GM18909 (cell line): ENCODE results near the gene TMEM151B.

ENCODE experiments used
- ATAC-seq: cut with Tn5 transposase; IDR thresholded peaks from one replicate; pipeline ENCODE4 v1.9.1; 2021; ENCODE audit warnings: mild to moderate bottlenecking; ENCODE audit not compliant: unreplicated experiment, poor library complexity

The TMEM151B gene

GRCh38 chr6:44232676-44233566 is 37.3 kb upstream of the TMEM151B start:
- ATAC-seq, result no peak

- no peak for ATAC-seq
Observed at GRCh38 chr6:44233567-44234100, 36.6 kb upstream of the TMEM151B start.

DNA sequence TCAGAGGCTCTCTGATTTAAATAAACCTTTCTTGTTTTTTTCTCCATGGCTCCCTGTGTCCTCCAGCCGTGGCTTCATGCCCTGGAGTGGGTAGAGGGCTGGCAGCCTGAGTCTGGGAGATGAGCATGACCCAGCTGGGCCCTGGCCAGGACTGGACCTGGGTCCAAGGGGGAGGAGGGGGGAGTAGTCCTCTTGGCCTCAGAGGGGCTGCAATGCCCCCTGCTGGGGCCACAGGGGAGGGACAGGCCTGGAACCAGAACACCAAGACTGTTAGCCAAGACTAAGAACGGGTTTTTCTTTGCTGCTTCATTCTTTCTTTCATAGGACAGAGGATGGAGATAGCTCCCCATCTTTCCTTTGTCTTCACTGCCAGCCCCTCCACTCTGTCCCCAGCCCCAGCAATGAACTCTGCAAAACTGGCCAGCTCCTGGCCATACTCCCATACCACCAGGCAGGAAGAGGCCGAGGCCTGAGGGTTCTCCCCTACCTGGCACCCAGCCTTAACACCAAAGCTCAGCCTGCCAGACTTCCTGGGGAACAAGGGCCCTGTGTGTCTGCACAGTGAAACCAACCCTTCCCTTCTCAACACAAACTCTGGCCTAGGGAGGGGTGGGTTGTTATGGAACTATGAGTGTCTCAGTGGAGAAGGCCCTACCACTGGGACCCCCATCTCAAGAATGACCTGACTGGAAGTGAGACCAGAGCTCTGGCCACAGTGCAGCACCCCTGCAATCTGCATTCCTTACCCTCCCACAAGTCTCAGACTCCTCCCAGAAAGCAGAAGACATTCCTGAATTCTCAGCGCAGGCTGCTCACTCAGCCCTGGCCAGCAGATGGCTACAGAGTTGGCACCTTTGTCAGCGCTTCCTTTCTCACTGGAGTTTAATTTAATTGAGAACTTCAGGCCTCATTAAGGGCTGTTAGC is 35.9 kb upstream of the TMEM151B start:
- no peak for ATAC-seq

GRCh38 chr6:44235269-44235668 is 35.0 kb upstream of the TMEM151B start:
- no peak for ATAC-seq

DNA sequence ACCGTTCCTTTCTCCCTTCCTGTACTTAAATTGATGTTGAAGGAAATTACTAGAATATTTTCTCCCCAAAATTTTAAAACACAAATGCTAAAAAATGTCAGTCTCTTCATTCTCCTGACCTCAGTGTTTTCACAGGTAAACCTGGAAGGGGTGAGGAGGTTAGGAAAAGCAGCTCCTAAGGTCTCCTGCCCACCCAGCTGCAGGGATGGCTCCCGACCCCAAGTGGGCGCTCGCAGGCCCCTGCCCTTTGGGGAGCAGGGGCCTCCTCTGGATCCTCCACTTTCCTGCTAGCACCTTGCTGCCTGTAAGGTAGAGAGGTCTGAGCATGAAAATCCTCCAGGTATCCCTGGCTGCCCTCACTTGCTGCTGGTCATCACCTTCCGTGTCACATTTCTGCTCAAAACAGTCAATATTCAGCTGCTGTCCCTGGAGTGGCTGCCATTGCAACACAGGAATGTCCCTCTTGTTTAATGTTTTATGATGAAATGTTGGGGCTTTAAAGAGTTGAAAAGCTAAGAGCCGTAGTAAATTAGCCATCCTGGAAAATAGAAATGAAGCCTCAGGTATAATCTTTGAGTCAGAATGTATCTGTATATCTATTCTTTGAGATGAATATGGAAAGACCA is 34.2 kb upstream of the TMEM151B start:
- no peak for ATAC-seq

- ATAC-seq, result peak; percentile 51
Observed at GRCh38 chr6:44237021-44237812, 33.0 kb upstream of the TMEM151B start.

- peak; percentile 82 for ATAC-seq
Observed at GRCh38 chr6:44237813-44238433, 32.3 kb upstream of the TMEM151B start.

DNA sequence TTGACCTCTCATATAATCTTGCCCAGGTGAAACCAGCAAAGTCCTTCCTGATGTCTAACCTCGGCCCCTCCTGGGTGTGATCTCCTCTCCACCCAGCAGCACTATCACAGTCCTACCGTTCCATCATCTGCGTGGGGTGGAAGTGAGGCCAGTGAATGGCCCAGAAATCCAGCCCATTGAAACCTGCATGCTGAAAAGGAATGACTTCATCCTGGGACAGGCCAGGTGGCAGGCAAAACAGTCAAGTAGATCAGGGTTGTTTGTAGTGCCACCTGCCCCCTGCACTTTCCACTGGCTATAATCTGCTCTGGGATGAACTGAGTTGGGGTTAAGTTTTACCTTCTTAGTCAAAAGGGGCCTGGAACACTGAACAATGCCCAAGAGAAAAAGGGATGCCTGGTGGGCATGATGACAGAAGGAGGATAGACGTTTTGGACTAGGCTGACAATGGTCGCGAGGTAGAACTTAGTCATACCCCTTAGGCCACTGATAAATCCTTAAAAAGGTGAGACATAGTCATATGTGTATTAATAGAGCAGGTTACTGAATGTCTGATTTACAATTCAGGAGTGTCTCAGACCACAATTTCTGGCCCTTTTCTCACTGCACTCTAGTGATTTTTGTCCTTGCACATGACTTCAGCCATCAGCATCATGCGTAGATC is 31.4 kb upstream of the TMEM151B start:
- ATAC-seq, result no peak

- no peak for ATAC-seq
Observed at GRCh38 chr6:44243345-44243744, 26.9 kb upstream of the TMEM151B start.

GRCh38 chr6:44245391-44245911 is 24.8 kb upstream of the TMEM151B start:
- no peak for ATAC-seq

- peak; percentile 58 for ATAC-seq
Observed at GRCh38 chr6:44245912-44246662, 24.2 kb upstream of the TMEM151B start.

DNA sequence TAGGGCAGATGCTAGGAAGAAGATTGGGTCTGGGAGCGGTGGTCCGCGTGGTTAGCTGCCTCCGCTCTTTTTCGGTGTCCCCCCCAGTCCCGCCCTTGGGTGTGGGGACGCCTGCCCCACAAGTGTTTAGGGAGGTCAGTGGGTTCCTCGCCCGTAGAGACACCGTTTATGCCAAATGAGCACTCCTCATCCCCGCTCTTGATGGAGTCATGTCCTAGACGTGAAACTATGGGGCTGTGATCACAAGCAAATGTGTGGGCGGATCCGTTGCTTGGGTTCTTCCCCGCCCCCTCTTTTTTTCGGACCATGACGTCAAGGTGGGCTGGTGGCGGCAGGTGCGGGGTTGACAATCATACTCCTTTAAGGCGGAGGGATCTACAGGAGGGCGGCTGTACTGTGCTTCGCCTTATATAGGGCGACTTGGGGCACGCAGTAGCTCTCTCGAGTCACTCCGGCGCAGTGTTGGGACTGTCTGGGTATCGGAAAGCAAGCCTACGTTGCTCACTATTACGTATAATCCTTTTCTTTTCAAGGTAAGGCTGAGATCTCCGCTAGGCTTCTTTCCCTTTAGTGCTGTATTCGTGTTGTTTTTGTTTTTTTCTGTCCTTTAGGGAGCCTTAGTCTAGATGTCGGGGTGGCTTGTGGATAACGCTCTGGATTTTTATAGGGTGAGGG is 23.4 kb upstream of the TMEM151B start, which contains the start of gene HSP90AB1:
HSP90AB1 (plus strand) TSS at position 439 of the 675 bp plus-strand sequence. CDS start 1,529 bp downstream, outside the sequence.
- ATAC-seq, result peak; percentile 70

DNA sequence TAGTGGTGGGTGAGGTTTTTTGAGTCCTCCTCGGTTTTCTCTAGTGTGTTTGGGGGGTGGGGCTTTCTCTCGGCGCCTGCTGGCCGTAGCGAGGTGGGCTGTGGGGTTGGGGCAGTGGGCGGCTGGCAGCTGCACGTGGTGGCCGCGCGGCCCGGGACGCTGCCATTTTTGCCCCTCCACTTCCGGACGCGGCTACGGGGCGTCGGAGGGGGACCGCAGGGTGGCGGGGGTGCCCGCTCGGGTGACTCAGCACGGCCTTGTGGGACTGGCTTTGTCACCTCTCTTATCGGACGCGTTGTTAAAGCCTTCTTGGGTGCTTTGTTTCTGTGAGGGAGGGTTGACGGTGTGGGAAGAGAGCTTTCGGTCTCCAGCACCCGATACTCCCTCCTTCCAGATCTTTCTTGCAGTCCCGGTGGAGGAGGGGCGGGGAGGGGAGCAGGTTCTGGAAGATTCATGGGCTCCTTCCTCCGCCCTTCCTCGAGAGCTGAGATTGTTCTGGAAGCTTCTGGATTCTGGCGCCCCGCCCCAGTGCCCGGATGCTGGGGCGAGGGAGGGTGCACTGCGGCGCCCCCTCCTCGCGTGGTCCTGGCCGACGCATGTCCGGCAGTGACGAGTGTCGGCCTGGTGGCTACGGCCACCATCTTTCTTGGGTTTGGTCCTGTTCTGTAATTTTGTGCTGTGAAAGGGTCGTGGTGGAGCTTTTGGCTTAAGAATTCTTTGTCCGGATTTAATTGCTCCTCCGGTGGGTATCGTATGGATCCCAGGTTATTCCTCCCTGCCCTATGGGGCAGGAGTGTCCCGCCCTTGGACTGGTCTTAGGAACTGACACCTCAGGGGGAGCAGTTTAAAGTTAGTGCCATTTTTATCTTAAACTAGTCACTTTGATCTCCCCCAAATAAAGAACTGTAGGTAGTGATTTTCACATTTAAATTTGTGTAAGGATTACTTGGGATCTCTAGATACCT is 22.6 kb upstream of the TMEM151B start:
- peak; percentile 39 for ATAC-seq

GRCh38 chr6:44248579-44248978 is 21.7 kb upstream of the TMEM151B start:
- ATAC-seq, result no peak

- no peak for ATAC-seq
Observed at GRCh38 chr6:44249082-44249748, 21.0 kb upstream of the TMEM151B start.
